ENCODE measurements around the gene PMFBP1. TPM values are rescaled to one million over a fixed set of nuclear protein-coding genes. Genes with fewer than 3 reads are reported as not detected.

The PMFBP1 gene
- total RNA-seq, 2 experiments from 2014 or later: 3.1 to 3.3 TPM

DNA sequence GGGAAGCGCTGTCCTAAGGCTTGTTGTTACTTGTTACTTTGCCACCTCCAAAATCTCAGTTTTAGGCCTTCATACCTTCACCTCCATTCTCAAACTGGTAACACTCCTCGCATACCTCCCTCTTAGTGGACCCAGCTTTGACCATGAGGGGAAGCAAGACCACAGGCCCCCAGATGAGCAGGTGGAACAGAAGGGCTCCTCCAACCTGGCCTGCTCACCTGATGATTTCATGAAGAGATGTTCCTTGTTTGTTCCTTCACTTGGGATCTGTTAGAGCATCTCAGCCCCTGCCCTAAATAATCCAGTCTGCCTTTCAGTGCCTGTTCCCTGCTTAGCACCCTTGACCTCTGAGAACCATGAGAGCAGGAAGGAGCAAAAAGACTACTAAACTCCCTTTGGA, 49.6 kb downstream of the PMFBP1 start:
- ChIA-PET CTCF (interaction anchor here (0.9 to 1.0 kb wide), 2 partner anchors 10 to 49 kb away, joined by 3 read pairs; partner anchors contain the start of gene PMFBP1), POLR2A (no interaction called here)
- Mint-ChIP-seq H3K4me3 (no peak overlapping the region), H3K9me3 (no peaks in the 10 kb centered on the region), H3K27ac (no peak overlapping the region), H3K27me3 (no peaks in the 10 kb centered on the region), H3K4me1 (peaks cover 13% of the 10 kb centered on the region), H3K36me3 (ENCODE audit: low read depth) (no peaks in the 10 kb centered on the region)
- DNase-seq: no peak

- Mint-ChIP-seq H3K36me3 (ENCODE audit: low read depth) (no peaks in the 10 kb centered on the region), H3K27me3 (no peaks in the 10 kb centered on the region), H3K4me3 (no peak overlapping the region), H3K4me1 (peaks cover 11% of the 10 kb centered on the region), H3K27ac (no peak overlapping the region), H3K9me3 (no peaks in the 10 kb centered on the region)
- POLR2A ChIA-PET: no interaction called here
- DNase-seq: no peak
- CTCF ChIA-PET: interaction anchor here (1.0 kb wide), 1 partner anchor 67 kb away, joined by 3 read pairs; no protein-coding TSS in a partner anchor
Measured at GRCh38 chr16:72120026-72120425, 51.9 kb downstream of the PMFBP1 start.

DNA sequence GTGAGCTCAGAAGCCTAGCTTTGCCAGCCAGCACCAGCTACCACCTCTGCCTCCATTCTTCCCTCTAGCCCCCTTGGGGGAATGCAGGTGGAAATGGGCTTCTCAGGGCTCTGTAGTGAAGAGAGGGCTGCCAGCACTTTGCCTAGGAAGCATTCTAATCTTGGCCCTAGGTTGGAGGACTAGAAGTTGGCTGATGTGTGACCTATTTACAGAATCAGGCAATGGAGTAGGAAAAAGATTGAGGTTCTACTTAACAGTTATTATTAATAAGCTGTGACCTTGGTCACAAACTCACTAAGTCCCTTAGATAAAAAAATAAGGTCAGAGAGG, 58.4 kb downstream of the PMFBP1 start:
- no peaks in the 10 kb centered on the region for H3K9me3 Mint-ChIP-seq
- H3K36me3 Mint-ChIP-seq (ENCODE audit: low read depth): peaks cover 36% of the 10 kb centered on the region
- ChIA-PET CTCF (no interaction called here), POLR2A (no interaction called here)
- H3K27ac Mint-ChIP-seq: no peak overlapping the region
- no peaks in the 10 kb centered on the region for H3K27me3 Mint-ChIP-seq
- H3K4me3 Mint-ChIP-seq: no peak overlapping the region
- DNase-seq: no peak
- peaks cover 7% of the 10 kb centered on the region for H3K4me1 Mint-ChIP-seq

DNA sequence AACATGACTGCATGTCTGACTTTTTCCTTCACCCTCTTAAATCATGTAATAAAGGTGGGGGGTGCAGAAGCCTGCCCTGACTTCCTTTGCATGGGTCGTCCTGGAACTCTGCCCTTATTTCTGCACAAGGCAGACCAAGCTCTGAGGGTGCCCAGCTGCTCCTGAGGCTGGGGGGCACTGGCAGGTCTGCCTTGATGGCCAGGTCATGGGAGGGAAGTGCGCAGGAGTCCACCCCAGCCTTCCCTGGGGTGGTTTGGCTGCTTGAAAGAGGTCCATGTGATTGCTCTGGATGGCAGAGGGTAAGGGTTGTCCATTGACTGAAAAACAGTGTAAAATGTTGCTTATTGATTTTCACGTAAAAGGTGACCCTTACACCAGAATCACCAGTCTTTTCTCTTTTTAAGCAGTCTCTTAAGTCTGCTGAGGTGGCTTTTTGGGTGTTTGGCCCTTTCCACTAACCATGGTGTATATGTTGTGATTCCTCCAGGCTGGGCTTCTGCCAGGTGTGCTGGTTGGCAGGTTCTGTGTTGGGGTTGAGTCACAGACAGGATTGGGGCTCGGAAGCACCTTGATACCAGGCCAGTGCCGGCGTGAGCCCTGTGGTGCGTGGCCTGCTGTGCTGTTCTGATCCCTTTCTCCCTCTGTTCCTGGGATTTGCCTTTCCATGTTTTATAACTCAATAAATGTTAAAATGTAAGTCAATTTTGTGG, 58.9 kb downstream of the PMFBP1 start:
- POLR2A ChIA-PET: no interaction called here
- H3K4me3 Mint-ChIP-seq: no peak overlapping the region
- CTCF ChIA-PET: no interaction called here
- no peaks in the 10 kb centered on the region for H3K27me3 Mint-ChIP-seq
- H3K9me3 Mint-ChIP-seq: no peaks in the 10 kb centered on the region
- no peak for DNase-seq
- no peak overlapping the region for H3K27ac Mint-ChIP-seq
- H3K4me1 Mint-ChIP-seq: peaks cover 4% of the 10 kb centered on the region
- peaks cover 38% of the 10 kb centered on the region for H3K36me3 Mint-ChIP-seq (ENCODE audit: low read depth)

- CTCF ChIA-PET: no interaction called here
Measured at GRCh38 chr16:72112452-72112792, 59.5 kb downstream of the PMFBP1 start.

GRCh38 chr16:72111657-72112451, 60.1 kb downstream of the PMFBP1 start:
- peaks cover 45% of the 10 kb centered on the region for H3K36me3 Mint-ChIP-seq (ENCODE audit: low read depth)
- H3K4me1 Mint-ChIP-seq: no peaks in the 10 kb centered on the region
- H3K27me3 Mint-ChIP-seq: no peaks in the 10 kb centered on the region
- CTCF ChIA-PET: no interaction called here
- POLR2A ChIA-PET: no interaction called here
- H3K9me3 Mint-ChIP-seq: no peaks in the 10 kb centered on the region
- DNase-seq: no peak
- H3K27ac Mint-ChIP-seq: no peak overlapping the region
- no peak overlapping the region for H3K4me3 Mint-ChIP-seq

More at GRCh38 chr16:72112452-72112792, 59.5 kb downstream of the PMFBP1 start:
- Mint-ChIP-seq H3K4me1 (no peaks in the 10 kb centered on the region), H3K4me3 (no peak overlapping the region), H3K27me3 (no peaks in the 10 kb centered on the region), H3K36me3 (ENCODE audit: low read depth) (peaks cover 44% of the 10 kb centered on the region), H3K9me3 (no peaks in the 10 kb centered on the region), H3K27ac (no peak overlapping the region)
- DNase-seq: no peak
- POLR2A ChIA-PET: no interaction called here

DNA sequence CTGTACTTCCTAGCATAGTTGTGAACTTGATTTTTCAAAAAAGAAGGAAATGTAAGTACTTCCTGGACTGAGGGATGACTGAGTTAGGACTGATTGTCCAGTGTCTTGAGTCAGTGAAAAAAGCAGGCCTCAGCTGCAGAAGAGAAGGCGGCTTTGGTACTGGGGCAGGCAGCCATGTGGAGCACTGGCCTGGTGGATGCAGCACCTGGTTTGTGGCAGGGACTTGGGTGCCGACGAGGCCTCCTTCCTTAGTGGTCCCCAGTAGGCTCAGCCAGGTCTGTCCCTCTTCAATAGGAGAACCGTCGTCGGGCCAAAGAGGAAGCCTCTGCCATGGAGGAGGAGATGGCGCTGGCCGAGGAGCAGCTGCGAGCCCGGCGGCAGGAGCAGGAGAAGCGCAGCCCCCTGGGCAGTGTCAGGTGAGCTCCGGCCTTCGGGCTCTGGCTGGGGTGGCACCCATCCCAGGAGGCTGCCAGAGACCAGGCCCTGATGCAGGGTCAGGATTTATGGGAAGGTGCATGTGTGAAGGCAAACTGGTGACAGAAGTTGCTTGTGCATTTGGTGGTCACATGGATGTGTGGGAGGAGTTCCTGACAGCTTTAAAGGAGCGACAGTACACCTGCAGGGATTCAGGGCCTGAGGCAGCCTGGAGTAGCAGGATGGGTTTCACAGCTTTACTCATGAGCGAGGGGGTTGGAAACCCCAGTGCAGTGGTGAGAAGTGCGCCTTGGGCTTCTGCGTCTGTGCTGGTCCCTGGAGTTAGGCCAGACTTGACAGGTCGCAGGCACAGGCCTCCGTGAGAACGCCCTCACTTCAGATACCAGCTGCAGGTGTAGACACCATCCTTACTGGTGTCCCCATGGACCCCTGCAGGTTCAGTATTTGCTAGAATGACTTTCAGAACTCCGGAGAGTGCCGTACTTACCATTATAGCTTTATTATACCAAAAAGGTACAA, 61.0 kb downstream of the PMFBP1 start:
- ChIA-PET CTCF (no interaction called here), POLR2A (no interaction called here)
- H3K27ac Mint-ChIP-seq: no peak overlapping the region
- H3K4me1 Mint-ChIP-seq: no peaks in the 10 kb centered on the region
- no peak for DNase-seq
- H3K4me3 Mint-ChIP-seq: no peak overlapping the region
- no peaks in the 10 kb centered on the region for H3K27me3 Mint-ChIP-seq
- peaks cover 52% of the 10 kb centered on the region for H3K36me3 Mint-ChIP-seq (ENCODE audit: low read depth)
- no peaks in the 10 kb centered on the region for H3K9me3 Mint-ChIP-seq

DNA sequence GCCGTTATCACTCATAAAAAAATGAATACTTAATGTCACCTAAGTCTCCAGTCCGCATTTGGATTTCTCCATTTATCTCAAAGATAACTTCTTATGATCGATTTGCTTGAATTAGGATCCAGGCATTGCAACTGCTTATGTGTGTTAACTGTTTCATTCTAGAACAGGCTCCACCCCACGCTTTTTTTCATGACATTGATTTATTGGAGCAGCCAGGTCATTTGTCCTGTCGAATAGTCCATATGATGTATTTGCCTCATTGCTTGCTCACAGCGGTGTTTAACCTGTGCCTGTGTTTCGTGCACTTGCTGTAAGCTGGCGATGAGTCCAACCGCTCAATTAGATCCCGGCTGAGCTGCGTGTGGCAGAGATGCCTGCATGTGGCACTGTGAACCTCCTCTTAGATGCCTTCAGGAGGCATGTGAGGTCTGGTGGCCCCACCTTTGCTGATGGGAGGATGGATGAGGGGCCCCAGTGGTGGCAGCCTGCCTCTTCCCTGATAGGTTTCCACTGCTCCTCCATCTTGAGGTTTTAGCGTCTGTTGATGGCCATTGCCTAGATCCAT, 61.9 kb downstream of the PMFBP1 start:
- H3K27ac Mint-ChIP-seq: no peak overlapping the region
- no peak for DNase-seq
- no peaks in the 10 kb centered on the region for H3K27me3 Mint-ChIP-seq
- H3K4me1 Mint-ChIP-seq: no peaks in the 10 kb centered on the region
- POLR2A ChIA-PET: no interaction called here
- CTCF ChIA-PET: interaction anchor here (1.1 kb wide), 1 partner anchor 23 kb away, joined by 3 read pairs; no protein-coding TSS in a partner anchor
- H3K4me3 Mint-ChIP-seq: no peak overlapping the region
- H3K9me3 Mint-ChIP-seq: no peaks in the 10 kb centered on the region
- H3K36me3 Mint-ChIP-seq (ENCODE audit: low read depth): peaks cover 61% of the 10 kb centered on the region

GRCh38 chr16:72109300-72109699, 62.7 kb downstream of the PMFBP1 start:
- peaks cover 61% of the 10 kb centered on the region for H3K36me3 Mint-ChIP-seq (ENCODE audit: low read depth)
- no peaks in the 10 kb centered on the region for H3K9me3 Mint-ChIP-seq
- no peaks in the 10 kb centered on the region for H3K4me1 Mint-ChIP-seq
- CTCF ChIA-PET: interaction anchor here (1.1 kb wide), 1 partner anchor 22 kb away, joined by 3 read pairs; no protein-coding TSS in a partner anchor
- no peak overlapping the region for H3K4me3 Mint-ChIP-seq
- POLR2A ChIA-PET: no interaction called here
- H3K27ac Mint-ChIP-seq: no peak overlapping the region
- H3K27me3 Mint-ChIP-seq: no peaks in the 10 kb centered on the region
- no peak for DNase-seq

DNA sequence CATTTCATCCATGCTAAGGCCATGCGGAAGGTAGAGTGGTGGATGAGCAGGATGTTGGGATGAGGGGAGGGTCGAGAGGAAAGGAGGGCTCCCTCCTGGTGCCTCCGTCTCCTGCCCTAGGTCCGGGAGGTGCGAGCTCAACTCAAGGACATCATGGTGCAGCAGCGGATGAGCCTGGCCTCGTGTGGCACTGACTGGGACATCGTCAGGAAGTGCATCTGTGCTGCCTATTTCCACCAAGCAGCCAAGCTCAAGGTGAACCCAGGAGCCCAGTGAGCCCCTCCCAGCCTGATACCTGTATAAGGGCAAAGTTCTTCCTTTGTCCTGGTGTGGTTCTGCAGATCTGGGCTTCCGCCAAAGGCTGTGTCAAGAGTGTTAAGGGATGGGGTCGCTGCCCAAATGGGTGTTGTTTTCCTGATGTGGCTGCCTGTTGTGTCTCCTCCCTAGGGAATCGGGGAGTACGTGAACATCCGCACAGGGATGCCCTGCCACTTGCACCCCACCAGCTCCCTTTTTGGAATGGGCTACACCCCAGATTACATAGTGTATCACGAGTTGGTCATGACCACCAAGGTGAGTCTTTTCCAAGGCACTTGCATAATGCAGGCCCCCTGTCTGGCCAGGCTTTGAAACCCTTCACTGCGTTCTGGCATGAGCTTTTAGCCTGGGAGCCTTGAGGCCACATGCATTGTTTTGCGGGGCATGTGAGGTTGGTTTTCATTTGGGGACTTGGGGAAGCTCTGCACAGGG, 63.4 kb downstream of the PMFBP1 start:
- Mint-ChIP-seq H3K27me3 (no peaks in the 10 kb centered on the region), H3K36me3 (ENCODE audit: low read depth) (peaks cover 64% of the 10 kb centered on the region), H3K27ac (no peak overlapping the region), H3K4me1 (no peaks in the 10 kb centered on the region), H3K9me3 (no peaks in the 10 kb centered on the region), H3K4me3 (no peak overlapping the region)
- CTCF ChIA-PET: no interaction called here
- DNase-seq: no peak
- POLR2A ChIA-PET: no interaction called here

DNA sequence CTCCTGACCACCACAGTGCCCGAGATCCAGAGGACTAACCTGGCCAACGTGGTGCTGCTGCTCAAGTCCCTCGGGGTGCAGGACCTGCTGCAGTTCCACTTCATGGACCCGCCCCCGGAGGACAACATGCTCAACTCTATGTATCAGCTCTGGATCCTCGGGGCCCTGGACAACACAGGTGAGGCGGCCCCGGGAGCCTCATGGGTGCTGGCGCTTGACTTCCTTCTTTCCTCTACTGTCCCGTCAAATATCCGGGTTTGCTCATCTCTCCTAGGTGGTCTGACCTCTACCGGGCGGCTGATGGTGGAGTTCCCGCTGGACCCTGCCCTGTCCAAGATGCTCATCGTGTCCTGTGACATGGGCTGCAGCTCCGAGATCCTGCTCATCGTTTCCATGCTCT, 64.6 kb downstream of the PMFBP1 start:
- no peaks in the 10 kb centered on the region for H3K27me3 Mint-ChIP-seq
- no peak overlapping the region for H3K4me3 Mint-ChIP-seq
- no peaks in the 10 kb centered on the region for H3K9me3 Mint-ChIP-seq
- H3K4me1 Mint-ChIP-seq: no peaks in the 10 kb centered on the region
- no peak for DNase-seq
- no peak overlapping the region for H3K27ac Mint-ChIP-seq
- ChIA-PET POLR2A (no interaction called here), CTCF (no interaction called here)
- H3K36me3 Mint-ChIP-seq (ENCODE audit: low read depth): peaks cover 69% of the 10 kb centered on the region

- Mint-ChIP-seq H3K27ac (no peak overlapping the region), H3K27me3 (no peaks in the 10 kb centered on the region), H3K4me1 (no peaks in the 10 kb centered on the region), H3K4me3 (no peak overlapping the region), H3K36me3 (ENCODE audit: low read depth) (peaks cover 72% of the 10 kb centered on the region), H3K9me3 (no peaks in the 10 kb centered on the region)
- CTCF ChIA-PET: interaction anchor here (0.6 to 1.7 kb wide), 2 partner anchors 9 to 11 kb away, joined by 3 read pairs; no protein-coding TSS in a partner anchor
- POLR2A ChIA-PET: no interaction called here
- no peak for DNase-seq
Measured at GRCh38 chr16:72105978-72106377, 66.0 kb downstream of the PMFBP1 start.
